Upper lobe of left lung (tissue), 4 donors: ENCODE results near the gene TYW3.

Source experiments
- EP300 ChIP-seq, 4 donors: sonication (generic); formaldehyde crosslinking; IDR thresholded peaks; one replicate each; pipeline ENCODE4 v1.5.1; 2017; ENCODE audit warnings: antibody characterized with exemption in 4 of 4, control low read depth in 2 of 4
- POLR2A ChIP-seq, 4 donors: fragments of 450-650 bp; IDR thresholded peaks; one replicate each; pipeline ENCODE4 v1.5.1; 2016 to 2017; ENCODE audit warnings: antibody characterized with exemption in 4 of 4, mild to moderate bottlenecking in 2 of 4
- TF ChIP-seq, protein P1 (sequence below), 6 experiments: fragments of 450-650 bp in 4 of 6; fragments of 200-600 bp in 2 of 6; sonication (generic) in 2 of 6; IDR thresholded peaks; one replicate each; pipeline ENCODE4 v1.5.1; 2016 to 2019; ENCODE audit warnings: antibody characterized with exemption in 6 of 6

DNA sequence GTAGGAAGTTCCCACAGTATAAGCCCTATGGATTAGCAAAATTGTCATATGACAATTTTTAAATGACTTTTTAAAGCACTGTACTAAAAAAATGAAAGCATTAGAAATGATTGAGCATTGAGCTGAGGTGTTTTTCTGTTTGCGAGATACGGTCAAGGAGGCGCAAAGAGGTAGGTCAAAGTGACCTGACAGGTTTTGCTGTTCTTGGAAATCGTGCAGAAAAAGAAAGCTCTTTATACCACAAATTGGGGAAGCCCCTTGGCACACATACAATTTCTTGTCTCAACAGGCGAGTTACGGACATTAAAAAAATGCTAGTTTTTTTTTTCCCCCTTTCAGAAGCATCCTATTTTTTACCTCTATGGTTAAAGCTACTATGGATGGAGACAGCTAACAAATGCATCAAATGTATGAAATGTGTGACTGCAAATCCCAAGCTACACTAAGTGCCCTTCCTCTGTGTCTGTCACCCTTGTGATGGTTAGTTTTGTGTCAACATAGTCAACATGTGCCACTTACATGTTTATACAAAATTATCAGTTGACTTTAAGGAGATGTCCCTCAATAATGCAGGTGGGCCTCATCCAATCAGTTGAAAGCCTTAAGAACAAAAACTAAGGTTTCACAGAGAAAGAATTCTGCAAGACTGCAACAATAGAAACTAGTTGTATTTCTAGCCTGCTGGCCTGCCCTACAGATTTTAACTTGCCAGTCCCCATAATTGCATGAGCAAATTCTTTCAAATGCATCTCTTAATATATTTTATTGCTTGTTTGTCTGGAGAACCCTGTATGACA lies 29.4 kb upstream of the TYW3 start:
- TF ChIP-seq, protein P1, sequence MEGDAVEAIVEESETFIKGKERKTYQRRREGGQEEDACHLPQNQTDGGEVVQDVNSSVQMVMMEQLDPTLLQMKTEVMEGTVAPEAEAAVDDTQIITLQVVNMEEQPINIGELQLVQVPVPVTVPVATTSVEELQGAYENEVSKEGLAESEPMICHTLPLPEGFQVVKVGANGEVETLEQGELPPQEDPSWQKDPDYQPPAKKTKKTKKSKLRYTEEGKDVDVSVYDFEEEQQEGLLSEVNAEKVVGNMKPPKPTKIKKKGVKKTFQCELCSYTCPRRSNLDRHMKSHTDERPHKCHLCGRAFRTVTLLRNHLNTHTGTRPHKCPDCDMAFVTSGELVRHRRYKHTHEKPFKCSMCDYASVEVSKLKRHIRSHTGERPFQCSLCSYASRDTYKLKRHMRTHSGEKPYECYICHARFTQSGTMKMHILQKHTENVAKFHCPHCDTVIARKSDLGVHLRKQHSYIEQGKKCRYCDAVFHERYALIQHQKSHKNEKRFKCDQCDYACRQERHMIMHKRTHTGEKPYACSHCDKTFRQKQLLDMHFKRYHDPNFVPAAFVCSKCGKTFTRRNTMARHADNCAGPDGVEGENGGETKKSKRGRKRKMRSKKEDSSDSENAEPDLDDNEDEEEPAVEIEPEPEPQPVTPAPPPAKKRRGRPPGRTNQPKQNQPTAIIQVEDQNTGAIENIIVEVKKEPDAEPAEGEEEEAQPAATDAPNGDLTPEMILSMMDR (IDR thresholded peaks at IDR 0.05): no peak
- TF ChIP-seq POLR2A (IDR thresholded peaks at IDR 0.05) (no peak), EP300 (IDR thresholded peaks at IDR 0.05) (no peak)
